ENCODE data around the gene ABTB1.

- TF ChIP-seq CTCF (IDR thresholded peaks at IDR 0.05): no peak
- no peak for TF ChIP-seq EP300 (IDR thresholded peaks at IDR 0.05)
- no peak for TF ChIP-seq POLR2A (IDR thresholded peaks at IDR 0.05)
Observed at GRCh38 chr3:127665165-127665564, 7.6 kb upstream of the ABTB1 start.

Data from ovary (tissue), 3 donors.